A549 (cell line): ENCODE measurements around the gene ZNF774.

Experiments used
- CEBPB ChIP-seq, 2 experiments: fragments of >200 bp in 1 of 2; sonication (Bioruptor Twin) in 1 of 2; formaldehyde crosslinking in 1 of 2; IDR thresholded peaks; 2 replicates each; pipeline ENCODE4 v1.6.1; 2012 to 2016
- EHF ChIP-seq: fragments of 250-450 bp; sonication (Bioruptor Pico); IDR thresholded peaks from 2 replicates; pipeline ENCODE4 v1.5.0; 2020; ENCODE audit warnings: mild to moderate bottlenecking
- MAZ ChIP-seq: fragments of 150-350 bp; IDR thresholded peaks from 2 replicates; pipeline ENCODE4 v1.6.1; 2014; ENCODE audit warnings: antibody characterized with exemption, low read depth, low read length, borderline replicate concordance
- NR3C1 ChIP-seq: fragments of >200 bp; sonication (Bioruptor Twin); formaldehyde crosslinking; IDR thresholded peaks from 3 replicates; pipeline ENCODE4 v1.6.1; 2017
- POLR2A ChIP-seq: IDR thresholded peaks from 2 replicates; pipeline ENCODE4 v1.6.1; 2012; ENCODE audit warnings: mild to moderate bottlenecking, low read length
- RAD21 ChIP-seq, 2 experiments: fragments of >200 bp in 1 of 2; sonication (Bioruptor Twin) in 1 of 2; formaldehyde crosslinking in 1 of 2; IDR thresholded peaks in 1 of 2; conservative IDR thresholded peaks in 1 of 2; 2 replicates in 1 of 2; 3 replicates in 1 of 2; pipeline ENCODE4 v1.6.1; 2012 to 2018; ENCODE audit warnings: inconsistent platforms in 1 of 2
- RCOR1 ChIP-seq: fragments of 150-350 bp; IDR thresholded peaks from 2 replicates; pipeline ENCODE4 v1.6.1; 2014; ENCODE audit warnings: antibody characterized with exemption, low read length, low read depth
- RFX5 ChIP-seq: fragments of 450-650 bp; IDR thresholded peaks from 2 replicates; pipeline ENCODE4 v1.7.1; 2014; ENCODE audit warnings: antibody characterized with exemption, mild to moderate bottlenecking, moderate library complexity
- SMC3 ChIP-seq: fragments of >200 bp; sonication (Bioruptor Twin); formaldehyde crosslinking; IDR thresholded peaks from 3 replicates; pipeline ENCODE4 v1.6.1; 2018; ENCODE audit warnings: inconsistent platforms
- ZSCAN20 ChIP-seq: fragments of 250-450 bp; sonication (Bioruptor Pico); IDR thresholded peaks from 2 replicates; pipeline ENCODE4 v1.8.0; 2022; ENCODE audit warnings: mild to moderate bottlenecking, moderate library complexity
- TF ChIP-seq, protein P1 (sequence below): fragments of >200 bp; sonication (Bioruptor Twin); formaldehyde crosslinking; IDR thresholded peaks from 3 replicates; pipeline ENCODE4 v1.5.1; 2016
- TF ChIP-seq, protein P2 (sequence below): IDR thresholded peaks from 2 replicates; pipeline ENCODE4 v1.6.1; 2012

DNA sequence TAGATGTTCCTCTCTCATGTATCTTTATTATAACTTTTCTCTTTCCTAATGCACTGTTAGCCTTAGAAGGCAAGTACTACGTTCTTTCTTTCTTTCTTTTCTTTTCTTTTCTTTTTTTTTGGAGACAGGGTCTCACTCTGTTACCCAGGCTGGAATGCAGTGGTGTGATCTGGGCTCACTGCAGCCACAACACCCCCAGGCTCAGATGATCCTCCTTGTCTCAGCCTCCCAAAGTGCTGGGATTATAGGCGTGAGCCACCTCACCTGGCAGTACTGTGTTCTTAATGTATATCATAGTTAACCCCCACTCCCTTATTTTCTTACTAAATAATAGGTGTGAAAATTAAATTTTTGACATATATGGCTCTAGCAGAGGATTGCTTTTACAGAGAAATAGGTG lies 59.1 kb downstream of the ZNF774 start:
- TF ChIP-seq ZSCAN20 (CRISPR knock-in tag) (no peak), SMC3 (no peak), RCOR1 (no peak), POLR2A (no peak), MAZ (no peak), RAD21 (conservative IDR thresholded peaks at IDR 0.05 in 1 of 2, IDR thresholded peaks at IDR 0.05 in 1 of 2) (no peak), EHF (no peak), NR3C1 (no peak), CEBPB (IDR thresholded peaks at IDR 0.05) (no peak), RFX5 (no peak)
- TF ChIP-seq, protein P1, sequence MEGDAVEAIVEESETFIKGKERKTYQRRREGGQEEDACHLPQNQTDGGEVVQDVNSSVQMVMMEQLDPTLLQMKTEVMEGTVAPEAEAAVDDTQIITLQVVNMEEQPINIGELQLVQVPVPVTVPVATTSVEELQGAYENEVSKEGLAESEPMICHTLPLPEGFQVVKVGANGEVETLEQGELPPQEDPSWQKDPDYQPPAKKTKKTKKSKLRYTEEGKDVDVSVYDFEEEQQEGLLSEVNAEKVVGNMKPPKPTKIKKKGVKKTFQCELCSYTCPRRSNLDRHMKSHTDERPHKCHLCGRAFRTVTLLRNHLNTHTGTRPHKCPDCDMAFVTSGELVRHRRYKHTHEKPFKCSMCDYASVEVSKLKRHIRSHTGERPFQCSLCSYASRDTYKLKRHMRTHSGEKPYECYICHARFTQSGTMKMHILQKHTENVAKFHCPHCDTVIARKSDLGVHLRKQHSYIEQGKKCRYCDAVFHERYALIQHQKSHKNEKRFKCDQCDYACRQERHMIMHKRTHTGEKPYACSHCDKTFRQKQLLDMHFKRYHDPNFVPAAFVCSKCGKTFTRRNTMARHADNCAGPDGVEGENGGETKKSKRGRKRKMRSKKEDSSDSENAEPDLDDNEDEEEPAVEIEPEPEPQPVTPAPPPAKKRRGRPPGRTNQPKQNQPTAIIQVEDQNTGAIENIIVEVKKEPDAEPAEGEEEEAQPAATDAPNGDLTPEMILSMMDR: no peak
- TF ChIP-seq, protein P2, sequence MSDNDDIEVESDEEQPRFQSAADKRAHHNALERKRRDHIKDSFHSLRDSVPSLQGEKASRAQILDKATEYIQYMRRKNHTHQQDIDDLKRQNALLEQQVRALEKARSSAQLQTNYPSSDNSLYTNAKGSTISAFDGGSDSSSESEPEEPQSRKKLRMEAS: no peak
